Activated naive CD4-positive, alpha-beta T cell treated with Interleukin-2 at 50 U/mL for 16 hours (primary cell): Measurements from ENCODE around the gene PRKN.
A peak's percentile ranks its signal among the peaks of the same experiment; 100 is the strongest.

Source experiments
- DNase-seq: peaks from one replicate; pipeline ENCODE4 v3.0.0-alpha.2; 2020

PRKN gene

DNA sequence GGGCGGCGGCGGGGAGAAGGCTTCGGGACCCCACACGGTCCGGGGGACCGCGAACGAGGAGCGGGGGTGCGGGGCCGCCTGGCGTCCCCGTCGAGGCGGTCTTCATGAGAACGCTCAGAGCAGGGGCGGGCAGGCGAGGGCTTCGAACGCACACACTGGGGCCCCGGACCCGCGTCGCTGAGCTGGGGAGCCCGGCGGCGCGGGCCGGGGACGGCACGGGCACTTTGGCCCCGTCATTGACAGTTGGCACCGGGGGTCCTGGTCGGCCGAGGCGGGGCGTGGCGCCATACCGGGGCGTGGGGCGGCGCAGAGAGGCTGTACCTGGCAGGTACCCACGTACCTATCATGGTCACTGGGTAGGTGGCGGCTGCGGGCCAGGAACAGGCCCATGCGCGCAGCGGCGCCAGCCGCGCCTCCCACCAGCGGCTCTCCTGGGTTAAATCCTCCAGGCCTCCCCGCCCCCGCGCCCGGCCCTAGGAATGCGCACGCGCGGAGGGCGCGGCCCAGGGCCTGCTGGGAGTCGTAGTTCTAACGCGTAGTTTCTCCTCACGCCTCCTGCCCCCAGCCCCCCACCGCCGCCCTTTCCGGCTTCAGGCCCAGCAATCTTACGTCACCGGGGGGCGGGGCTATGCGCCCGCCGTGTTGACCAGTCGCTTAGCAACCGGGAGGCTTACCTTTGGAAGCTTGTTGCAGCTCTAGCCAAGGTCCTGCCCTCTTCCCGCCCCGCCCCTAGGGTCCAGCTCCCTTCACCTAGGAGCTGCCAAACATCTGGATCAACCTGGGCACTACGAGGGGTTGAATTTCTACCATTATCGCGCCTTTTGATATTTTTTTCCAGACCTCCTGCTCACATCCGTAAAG lies at the start of gene PRKN, which contains the start of gene PACRG:
Gene PRKN, minus strand, starts transcription at position 445 of the 861 bp plus-strand sequence.
Gene PACRG, plus strand, starts transcription at position 653 of the 861 bp plus-strand sequence.
- DNase-seq: peak; percentile 98

- no peak for DNase-seq
These were observed 49.5 kb upstream of the PRKN start for GRCh38 chr6:162777091-162777490.

- no peak for DNase-seq
These were observed 46.4 kb upstream of the PRKN start for GRCh38 chr6:162773996-162774395.

- DNase-seq: no peak
These were observed 44.9 kb upstream of the PRKN start for GRCh38 chr6:162772466-162772865.

- no peak for DNase-seq
These were observed 43.4 kb upstream of the PRKN start for GRCh38 chr6:162770955-162771354.

- DNase-seq: no peak
These were observed 42.6 kb upstream of the PRKN start for GRCh38 chr6:162770136-162770535.

GRCh38 chr6:162753775-162754174 lies 26.2 kb upstream of the PRKN start:
- no peak for DNase-seq

DNA sequence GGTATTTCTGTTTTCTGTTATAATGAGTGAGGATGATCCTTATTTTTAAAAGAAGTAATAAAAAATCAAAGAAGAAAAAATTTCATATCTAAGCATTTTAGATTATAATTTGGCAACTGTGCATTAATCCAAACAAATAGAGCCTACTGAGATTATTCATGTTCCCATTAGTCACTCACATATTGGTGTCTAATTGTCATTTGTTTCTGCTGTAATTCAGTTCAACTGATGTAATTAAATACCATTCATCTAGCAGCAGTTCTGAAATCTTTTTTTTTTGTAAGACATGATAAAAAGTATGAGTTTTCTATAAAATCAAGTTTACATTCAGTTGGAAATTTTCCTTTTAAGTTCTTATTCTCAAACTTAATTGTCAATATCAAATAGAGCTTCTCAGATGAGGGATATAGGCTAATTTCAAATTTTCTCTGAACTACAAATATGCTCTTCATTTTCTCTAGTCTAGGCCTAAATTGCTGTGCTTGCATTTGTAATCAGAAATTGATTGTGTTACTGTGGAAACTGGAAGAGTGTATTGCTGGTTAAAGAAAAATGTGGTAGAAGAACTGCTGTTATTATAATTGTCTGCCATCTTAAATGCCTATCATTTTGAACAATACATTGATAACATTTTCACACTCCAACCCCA lies 23.8 kb upstream of the PRKN start:
- no peak for DNase-seq

DNA sequence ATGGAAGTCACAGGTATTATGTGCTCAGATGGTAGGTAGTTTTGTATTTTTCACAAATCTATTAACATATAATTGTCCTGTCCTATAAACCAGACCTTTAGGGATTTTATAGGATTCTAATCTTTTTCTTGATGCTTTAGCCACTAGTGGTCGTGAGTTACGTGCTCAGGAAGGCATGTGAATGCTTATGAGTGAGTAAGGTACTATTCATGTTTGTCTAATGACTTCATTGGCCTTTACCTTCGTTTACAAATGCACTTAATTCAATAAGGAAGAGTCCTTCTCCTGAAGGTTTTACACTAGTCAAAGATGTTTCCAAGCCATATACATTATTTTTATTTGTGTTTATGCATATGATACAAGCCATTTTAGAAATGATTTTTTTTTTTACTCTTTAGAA lies 23.2 kb upstream of the PRKN start:
- DNase-seq: no peak

GRCh38 chr6:162736961-162737360 lies 9.4 kb upstream of the PRKN start:
- DNase-seq: no peak

DNA sequence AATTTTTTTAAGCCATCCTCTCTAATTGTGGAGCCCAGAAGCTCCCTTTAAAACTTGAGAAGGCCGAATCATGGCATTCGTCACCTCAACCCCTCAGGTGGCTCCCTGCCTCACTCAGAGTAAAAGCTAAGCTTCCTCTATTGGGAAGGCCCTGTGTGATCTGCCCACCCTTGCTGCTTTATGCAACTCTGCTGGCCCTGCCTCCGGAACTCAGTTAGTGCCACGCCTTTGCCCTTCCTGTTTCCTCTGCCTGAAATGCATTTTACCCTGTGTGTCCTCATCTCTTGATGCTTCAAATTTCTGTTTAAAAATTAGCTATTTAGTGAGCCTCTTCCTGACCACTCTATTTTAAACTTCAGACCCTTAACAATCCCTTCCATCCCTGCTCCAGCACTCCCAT lies 5.9 kb upstream of the PRKN start:
- peak; percentile 7 for DNase-seq

GRCh38 chr6:162730502-162730901 lies 2.9 kb upstream of the PRKN start:
- DNase-seq: no peak

GRCh38 chr6:162728706-162729105 lies 1.1 kb upstream of the PRKN start:
- DNase-seq: no peak

DNA sequence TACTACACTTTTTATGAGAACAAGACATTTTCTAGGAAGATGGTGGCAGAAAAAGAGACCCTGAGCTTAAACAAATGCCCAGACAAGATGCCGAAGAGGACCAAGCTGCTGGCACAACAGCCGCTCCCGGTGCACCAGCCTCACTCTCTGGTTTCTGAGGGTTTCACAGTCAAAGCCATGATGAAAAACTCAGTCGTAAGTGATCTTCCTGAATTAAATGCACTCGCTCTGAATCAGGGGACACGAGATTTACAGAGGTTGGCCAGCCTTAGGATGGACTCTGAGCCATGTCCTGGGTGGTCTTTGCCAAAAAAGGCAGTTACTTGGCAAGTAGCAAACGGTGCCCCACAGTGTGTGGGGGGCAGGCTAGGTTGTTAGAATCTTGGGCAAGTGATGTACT lies 631 bp upstream of the PRKN start:
- no peak for DNase-seq

DNA sequence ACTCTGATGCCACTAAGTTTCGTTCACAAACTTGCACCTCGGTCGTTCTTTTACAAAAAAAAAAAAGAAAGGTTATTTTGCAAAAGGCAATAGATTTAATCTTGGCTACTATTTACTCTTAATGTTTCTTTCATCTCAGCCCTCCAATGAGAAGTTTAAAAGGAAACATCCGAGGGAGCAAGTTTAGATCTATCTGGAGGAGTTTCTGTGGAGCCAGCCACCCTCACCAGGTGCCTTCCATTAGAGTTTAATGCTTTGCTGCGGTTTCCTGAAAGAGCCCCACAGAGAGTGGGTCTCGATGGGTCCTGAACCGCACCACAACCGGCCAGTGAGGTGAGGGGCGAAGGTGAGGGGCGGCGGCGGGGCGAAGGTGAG lies 632 bp downstream of the PRKN start:
- no peak for DNase-seq

DNA sequence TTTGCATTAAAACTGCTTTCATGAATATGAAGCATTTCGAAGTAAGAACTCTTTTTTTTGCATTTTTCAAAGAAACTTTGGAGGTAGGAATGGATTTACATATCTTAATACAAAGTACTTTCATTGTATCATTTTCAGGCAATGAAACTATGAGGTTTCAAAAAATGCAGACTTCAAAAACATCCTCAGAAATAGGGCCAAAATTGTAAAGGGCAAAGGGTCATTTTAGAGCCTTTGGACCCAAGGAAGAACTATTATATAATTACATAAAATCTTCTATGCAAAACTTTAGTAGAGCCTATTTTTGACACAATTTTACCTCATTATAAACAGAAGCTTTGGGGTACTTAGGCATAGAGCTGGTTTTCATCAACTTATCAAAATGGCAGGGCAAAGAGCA lies 4.9 kb downstream of the PRKN start:
- DNase-seq: no peak

DNA sequence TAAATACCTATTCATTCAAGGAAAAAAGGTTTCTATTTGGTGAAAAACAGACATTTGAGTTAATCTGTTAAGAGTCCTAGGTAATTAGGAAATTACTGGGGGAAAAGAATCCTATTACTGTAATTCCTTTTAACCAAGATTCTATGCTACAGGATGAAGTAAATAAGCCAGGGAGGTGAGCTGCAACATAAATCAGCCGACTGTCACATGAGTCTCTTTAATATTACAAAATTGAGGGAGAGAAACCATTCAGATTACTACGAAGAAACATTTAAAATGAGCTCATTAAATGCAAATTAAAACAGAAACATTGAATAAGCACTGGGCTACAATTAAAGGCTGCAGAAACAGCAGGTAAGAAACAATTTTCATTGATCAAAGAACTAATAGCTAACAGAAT lies 5.3 kb downstream of the PRKN start:
- no peak for DNase-seq

- no peak for DNase-seq
These were observed 6.2 kb downstream of the PRKN start for GRCh38 chr6:162721404-162721687.

GRCh38 chr6:162719528-162719927 lies 8.0 kb downstream of the PRKN start:
- DNase-seq: no peak

DNA sequence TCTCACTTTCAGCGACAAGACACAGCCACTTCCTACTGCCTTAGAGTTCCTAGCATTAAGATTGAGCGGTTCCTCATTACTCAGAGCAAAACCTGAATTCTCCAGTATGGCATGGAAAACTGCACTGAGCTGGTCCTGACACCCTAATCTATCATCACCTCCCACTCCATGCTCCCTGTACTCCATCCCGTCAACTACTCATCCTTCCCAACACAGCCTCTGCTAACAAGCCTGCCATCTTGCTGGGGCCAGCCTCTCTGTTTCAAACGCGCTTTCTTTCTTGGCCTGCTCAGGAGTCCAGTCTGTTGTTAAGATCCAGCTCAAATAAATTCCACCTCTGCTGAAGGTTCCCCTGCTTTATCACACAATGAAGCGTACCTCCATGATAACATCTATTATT lies 12.0 kb downstream of the PRKN start:
- DNase-seq: no peak

GRCh38 chr6:162713974-162714780 lies 13.4 kb downstream of the PRKN start:
- DNase-seq: no peak

DNA sequence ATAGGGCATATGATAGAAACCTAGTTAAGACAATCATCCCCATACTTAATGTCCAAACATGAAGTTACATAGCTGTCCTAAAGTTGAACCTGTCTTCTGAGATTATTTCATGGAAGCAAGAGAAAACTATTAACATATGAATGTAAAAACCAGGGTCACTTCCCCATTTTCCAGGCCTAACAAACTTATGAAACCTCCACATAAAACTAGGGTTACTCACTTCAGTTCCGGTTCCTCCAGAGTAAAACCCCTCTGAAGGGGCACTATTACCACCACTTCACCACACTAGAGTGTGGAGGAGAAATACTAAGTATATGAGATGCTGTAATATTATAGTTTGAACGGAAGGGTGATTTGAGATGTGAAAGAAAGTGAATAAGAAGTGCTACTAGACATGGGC lies 14.9 kb downstream of the PRKN start:
- no peak for DNase-seq

DNA sequence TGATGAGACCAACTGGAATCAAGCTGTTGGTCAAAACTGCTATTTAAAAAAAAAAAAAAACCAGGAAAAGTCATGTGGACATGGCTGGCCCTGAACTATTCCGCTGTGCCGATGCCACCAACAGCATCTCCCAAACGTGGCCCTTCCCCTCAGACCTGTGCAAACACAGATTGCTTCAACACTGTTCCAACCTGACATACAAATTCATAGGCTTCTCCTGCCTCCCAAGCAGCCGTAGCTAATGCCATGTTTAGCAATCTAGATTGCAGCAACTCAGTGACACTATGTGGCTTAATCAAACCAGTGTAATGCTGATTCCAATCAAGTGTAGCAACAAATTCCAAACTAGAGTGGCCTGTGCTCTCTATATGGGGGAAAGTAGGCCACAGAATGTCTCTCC lies 16.2 kb downstream of the PRKN start:
- DNase-seq: no peak

DNA sequence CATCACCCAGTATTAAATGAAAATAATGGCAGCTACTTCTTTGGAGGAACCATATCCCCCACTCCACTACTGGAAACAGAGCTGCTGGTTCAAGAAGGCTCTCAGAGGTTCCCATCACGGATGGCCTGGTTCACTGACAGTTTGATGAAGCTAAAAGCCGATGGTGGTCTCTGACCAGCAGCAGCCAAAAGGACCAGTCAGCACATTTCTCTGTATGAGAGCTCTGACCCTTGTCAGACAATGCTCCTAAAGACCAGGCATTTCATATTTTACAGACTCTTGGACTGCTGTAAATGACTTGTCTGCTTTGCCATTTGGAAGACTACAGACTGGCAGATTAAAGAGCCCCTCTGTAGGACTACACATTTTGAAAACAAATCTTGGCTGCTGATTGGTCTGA lies 16.6 kb downstream of the PRKN start:
- no peak for DNase-seq
